Prostate gland (tissue), 1 donor: ENCODE measurements around the gene LRRC40.

Source experiments
- POLR2A ChIP-seq: fragments of 450-650 bp; IDR thresholded peaks from one replicate; pipeline ENCODE4 v1.6.1; 2016; ENCODE audit warnings: antibody characterized with exemption, mild to moderate bottlenecking
- POLR2AphosphoS5 ChIP-seq: sonication (generic); formaldehyde crosslinking; IDR thresholded peaks from one replicate; pipeline ENCODE4 v1.6.1; 2017; ENCODE audit warnings: antibody characterized with exemption

GRCh38 chr1:70211541-70211940 is 6.2 kb upstream of the LRRC40 start:
- TF ChIP-seq POLR2AphosphoS5 (no peak), POLR2A (no peak)
